Stimulated activated CD8-positive, alpha-beta memory T cell treated with anti-CD3 and anti-CD28 coated beads, Interleukin-15, amount 100 ng/mL, for 48 hours (primary cell): ENCODE results near the gene POLR1E.
A peak's percentile ranks its signal among the peaks of the same experiment; 100 is the strongest.

ENCODE experiments used
- DNase-seq, 2 donors: peaks; one replicate each; pipeline ENCODE4 v3.0.0-alpha.2; 2020; ENCODE audit warnings: low read depth in 2 of 2

The POLR1E gene, protein sequence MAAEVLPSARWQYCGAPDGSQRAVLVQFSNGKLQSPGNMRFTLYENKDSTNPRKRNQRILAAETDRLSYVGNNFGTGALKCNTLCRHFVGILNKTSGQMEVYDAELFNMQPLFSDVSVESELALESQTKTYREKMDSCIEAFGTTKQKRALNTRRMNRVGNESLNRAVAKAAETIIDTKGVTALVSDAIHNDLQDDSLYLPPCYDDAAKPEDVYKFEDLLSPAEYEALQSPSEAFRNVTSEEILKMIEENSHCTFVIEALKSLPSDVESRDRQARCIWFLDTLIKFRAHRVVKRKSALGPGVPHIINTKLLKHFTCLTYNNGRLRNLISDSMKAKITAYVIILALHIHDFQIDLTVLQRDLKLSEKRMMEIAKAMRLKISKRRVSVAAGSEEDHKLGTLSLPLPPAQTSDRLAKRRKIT

GRCh38 chr9:37485389-37486255 lies at the start of gene POLR1E:
POLR1E (plus strand) TSS chr9:37485948; CDS start chr9:37486048, 100 bp downstream.
- DNase-seq = peak; percentile 92 to 93

GRCh38 chr9:37436540-37436939 lies 49.2 kb upstream of the POLR1E start:
- DNase-seq = no peak

- DNase-seq = no peak
Measured at GRCh38 chr9:37437010-37437409, 48.7 kb upstream of the POLR1E start.

GRCh38 chr9:37437621-37438020 lies 48.1 kb upstream of the POLR1E start:
- no peak for DNase-seq

DNA sequence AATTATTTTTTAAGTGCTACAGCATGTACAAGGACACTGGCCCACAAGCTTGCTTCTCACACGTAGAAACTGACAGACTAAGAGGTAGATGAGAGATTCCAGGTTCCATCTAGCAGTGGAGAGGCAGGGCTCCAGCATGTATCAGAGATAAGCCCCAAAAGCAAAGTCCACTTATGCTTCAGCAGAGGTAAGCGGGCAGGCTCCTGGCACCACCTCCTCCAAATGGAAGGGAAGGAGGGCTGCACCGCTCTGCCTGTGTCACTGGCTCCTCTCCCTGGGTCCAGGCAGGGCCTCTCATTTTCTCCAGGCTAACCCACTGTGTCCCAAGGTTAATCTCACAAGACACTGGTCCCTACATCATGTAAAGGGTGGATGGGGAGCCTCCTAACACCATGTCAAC lies 47.4 kb upstream of the POLR1E start:
- DNase-seq = no peak

DNA sequence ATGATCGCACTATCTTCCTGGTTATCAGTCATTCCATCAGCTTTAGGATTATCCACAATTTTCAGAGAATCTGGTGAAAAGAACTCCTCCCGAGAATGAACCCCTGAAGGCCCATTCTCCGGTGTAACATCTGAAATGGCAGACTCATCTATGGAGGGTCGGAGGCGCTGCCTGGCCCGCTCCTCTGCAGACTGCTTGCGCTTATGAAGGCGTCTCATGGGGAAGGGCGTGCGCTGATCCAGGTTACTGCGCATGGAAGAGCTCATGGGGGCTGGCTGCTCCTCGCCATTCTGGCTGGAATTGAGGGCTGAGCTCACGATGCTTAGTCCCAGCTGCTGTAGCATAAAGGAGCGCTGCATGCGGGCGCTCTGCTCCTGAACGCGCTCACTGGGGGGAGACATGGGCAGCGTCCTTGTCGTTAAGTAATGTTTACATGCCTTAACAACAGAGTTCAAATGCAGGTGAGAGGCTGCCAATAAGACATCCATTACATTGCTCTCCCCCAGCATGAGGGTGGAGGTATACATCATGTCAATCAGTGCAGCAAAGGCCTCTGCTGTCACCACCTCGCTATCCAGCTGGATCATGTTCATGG lies 43.9 kb upstream of the POLR1E start:
- no peak for DNase-seq

- no peak for DNase-seq
Measured at GRCh38 chr9:37442556-37442955, 43.2 kb upstream of the POLR1E start.

GRCh38 chr9:37443566-37443965 lies 42.2 kb upstream of the POLR1E start:
- DNase-seq = no peak

- DNase-seq = no peak
Measured at GRCh38 chr9:37444890-37445289, 40.9 kb upstream of the POLR1E start.

DNA sequence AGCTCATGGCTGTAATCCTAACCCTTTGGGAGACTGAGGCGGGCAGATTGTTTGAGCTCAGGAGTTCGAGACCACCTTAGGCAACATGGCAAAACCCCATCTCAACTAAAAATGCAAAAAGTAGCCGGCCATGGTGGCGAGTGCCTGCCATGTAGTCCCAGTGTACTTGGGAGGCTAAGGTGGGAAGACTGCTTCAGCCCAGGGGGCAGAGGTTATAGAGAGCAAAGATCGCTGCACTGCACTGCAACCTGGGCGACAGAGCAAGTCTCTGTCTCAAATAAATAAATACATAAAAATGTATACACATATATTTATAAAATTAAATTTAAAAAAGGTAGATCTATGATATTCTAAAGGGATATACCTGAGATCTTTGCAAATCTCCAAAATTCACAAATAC lies 39.9 kb upstream of the POLR1E start:
- no peak for DNase-seq

- DNase-seq = no peak
Measured at GRCh38 chr9:37446401-37446800, 39.3 kb upstream of the POLR1E start.

DNA sequence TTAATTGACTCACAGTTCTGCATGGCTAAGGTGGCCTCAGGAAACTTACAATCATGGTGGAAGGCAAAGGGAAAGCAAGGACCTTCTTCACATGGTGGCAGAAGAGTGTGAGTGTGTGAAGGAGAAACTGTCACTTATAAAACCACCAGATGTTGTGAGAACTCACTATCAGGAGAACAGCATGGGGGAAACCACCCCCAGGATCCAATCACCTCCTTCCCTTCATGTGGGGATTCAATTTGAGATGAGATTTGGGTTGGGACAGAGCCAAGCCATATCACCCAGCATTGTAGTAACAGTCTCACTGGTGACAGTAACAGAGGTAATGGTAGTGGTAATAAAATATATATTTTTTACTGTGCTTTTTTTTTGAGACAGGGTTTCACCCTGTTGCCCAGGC lies 38.6 kb upstream of the POLR1E start:
- DNase-seq = no peak

- no peak for DNase-seq
Measured at GRCh38 chr9:37449862-37450632, 35.7 kb upstream of the POLR1E start.

GRCh38 chr9:37451628-37452027 lies 34.1 kb upstream of the POLR1E start:
- DNase-seq = no peak

GRCh38 chr9:37452611-37453010 lies 33.1 kb upstream of the POLR1E start:
- DNase-seq = no peak

GRCh38 chr9:37453827-37454226 lies 31.9 kb upstream of the POLR1E start:
- DNase-seq = no peak

- no peak for DNase-seq
Measured at GRCh38 chr9:37454238-37454637, 31.5 kb upstream of the POLR1E start.

GRCh38 chr9:37455884-37456647 lies 29.7 kb upstream of the POLR1E start:
- DNase-seq = no peak

DNA sequence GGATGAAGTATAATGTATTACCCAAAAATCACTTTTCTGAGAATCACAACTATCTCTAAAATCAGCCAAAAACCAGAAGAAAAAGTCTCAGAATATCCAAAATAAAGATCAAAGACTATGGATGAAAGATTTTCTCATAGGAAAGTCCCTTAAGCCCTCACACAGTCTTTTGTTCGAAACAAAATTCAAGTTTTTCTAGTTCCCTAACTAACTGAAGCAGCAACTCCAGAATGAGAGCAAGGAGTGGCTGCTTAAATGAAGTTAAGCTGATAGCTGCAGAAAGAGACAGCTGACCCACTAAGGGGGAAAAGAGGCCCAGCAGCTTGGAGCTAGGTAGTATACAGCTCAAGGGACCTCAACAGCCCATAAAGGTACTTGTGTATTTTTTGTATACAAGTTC lies 28.9 kb upstream of the POLR1E start:
- DNase-seq = no peak

DNA sequence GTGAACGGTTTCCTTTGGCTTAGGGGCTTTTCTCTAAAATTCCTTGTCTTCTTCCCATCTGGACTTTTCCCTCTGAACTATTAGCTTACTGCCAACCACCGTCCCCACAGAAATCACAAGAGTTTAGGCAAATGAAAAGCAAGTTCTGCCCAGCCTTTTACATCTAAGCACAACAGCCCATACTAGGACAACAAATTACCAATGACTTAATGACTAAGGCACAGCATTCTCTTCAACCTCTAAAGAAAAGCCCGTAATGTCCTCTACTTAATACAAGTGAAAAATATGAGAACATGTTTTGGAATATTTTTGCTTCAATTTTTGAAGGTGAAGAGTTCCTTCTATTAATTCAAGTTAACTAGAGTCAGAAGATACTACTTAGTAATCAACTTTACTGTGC lies 21.7 kb upstream of the POLR1E start:
- DNase-seq = no peak
